Measurements from ENCODE around the gene PCBP3.

DNA sequence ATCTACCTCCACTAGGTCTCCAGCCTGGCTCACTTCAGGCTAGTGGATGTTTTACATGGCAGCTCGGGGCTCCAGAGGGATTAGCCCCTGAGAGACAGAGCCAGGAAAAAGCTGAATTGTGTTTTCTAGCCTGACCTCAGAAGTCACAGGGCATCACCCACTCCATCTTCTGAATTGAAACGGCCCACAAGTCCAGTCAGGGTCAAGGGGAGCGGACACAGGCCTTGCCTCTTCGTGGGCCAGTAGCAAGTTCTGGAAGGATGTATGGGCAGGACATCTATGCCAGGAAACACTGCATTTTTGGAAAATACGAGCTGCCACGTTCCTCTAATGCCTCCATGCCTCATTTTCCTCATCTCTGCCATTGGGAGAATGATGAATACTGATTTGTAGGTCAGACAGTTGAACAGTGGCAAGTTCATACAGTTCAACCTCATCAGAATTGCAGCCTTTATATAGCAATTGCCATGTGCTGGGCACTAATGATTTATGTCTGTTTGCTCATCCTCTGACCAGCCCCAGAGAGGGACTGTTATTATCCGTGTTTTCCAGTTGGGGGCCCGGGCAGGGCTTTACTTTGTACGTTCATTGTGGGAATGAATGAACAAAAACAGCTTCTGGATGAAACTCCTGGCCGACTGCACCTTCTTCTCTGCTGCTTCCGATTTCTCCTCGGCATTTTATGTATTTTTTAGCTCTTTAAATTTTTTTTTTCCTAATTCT is 23.2 kb upstream of the PCBP3 start:
- TF ChIP-seq, protein P1, sequence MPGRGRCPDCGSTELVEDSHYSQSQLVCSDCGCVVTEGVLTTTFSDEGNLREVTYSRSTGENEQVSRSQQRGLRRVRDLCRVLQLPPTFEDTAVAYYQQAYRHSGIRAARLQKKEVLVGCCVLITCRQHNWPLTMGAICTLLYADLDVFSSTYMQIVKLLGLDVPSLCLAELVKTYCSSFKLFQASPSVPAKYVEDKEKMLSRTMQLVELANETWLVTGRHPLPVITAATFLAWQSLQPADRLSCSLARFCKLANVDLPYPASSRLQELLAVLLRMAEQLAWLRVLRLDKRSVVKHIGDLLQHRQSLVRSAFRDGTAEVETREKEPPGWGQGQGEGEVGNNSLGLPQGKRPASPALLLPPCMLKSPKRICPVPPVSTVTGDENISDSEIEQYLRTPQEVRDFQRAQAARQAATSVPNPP (CRISPR knock-in tag; IDR thresholded peaks at IDR 0.05): no peak
- TF ChIP-seq, protein P2, sequence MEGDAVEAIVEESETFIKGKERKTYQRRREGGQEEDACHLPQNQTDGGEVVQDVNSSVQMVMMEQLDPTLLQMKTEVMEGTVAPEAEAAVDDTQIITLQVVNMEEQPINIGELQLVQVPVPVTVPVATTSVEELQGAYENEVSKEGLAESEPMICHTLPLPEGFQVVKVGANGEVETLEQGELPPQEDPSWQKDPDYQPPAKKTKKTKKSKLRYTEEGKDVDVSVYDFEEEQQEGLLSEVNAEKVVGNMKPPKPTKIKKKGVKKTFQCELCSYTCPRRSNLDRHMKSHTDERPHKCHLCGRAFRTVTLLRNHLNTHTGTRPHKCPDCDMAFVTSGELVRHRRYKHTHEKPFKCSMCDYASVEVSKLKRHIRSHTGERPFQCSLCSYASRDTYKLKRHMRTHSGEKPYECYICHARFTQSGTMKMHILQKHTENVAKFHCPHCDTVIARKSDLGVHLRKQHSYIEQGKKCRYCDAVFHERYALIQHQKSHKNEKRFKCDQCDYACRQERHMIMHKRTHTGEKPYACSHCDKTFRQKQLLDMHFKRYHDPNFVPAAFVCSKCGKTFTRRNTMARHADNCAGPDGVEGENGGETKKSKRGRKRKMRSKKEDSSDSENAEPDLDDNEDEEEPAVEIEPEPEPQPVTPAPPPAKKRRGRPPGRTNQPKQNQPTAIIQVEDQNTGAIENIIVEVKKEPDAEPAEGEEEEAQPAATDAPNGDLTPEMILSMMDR (CRISPR knock-in tag; IDR thresholded peaks at IDR 0.05): no peak
- TF ChIP-seq, protein P3, sequence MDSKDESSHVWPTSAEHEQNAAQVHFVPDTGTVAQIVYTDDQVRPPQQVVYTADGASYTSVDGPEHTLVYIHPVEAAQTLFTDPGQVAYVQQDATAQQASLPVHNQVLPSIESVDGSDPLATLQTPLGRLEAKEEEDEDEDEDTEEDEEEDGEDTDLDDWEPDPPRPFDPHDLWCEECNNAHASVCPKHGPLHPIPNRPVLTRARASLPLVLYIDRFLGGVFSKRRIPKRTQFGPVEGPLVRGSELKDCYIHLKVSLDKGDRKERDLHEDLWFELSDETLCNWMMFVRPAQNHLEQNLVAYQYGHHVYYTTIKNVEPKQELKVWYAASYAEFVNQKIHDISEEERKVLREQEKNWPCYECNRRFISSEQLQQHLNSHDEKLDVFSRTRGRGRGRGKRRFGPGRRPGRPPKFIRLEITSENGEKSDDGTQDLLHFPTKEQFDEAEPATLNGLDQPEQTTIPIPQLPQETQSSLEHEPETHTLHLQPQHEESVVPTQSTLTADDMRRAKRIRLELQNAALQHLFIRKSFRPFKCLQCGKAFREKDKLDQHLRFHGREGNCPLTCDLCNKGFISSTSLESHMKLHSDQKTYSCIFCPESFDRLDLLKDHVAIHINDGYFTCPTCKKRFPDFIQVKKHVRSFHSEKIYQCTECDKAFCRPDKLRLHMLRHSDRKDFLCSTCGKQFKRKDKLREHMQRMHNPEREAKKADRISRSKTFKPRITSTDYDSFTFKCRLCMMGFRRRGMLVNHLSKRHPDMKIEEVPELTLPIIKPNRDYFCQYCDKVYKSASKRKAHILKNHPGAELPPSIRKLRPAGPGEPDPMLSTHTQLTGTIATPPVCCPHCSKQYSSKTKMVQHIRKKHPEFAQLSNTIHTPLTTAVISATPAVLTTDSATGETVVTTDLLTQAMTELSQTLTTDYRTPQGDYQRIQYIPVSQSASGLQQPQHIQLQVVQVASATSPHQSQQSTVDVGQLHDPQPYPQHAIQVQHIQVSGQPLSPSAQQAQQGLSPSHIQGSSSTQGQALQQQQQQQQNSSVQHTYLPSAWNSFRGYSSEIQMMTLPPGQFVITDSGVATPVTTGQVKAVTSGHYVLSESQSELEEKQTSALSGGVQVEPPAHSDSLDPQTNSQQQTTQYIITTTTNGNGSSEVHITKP (CRISPR knock-in tag; IDR thresholded peaks at IDR 0.05; ENCODE audit: low read depth): no peak
- TF ChIP-seq PHF20 (CRISPR knock-in tag; IDR thresholded peaks at IDR 0.05): no peak
- TF ChIP-seq, protein P4, sequence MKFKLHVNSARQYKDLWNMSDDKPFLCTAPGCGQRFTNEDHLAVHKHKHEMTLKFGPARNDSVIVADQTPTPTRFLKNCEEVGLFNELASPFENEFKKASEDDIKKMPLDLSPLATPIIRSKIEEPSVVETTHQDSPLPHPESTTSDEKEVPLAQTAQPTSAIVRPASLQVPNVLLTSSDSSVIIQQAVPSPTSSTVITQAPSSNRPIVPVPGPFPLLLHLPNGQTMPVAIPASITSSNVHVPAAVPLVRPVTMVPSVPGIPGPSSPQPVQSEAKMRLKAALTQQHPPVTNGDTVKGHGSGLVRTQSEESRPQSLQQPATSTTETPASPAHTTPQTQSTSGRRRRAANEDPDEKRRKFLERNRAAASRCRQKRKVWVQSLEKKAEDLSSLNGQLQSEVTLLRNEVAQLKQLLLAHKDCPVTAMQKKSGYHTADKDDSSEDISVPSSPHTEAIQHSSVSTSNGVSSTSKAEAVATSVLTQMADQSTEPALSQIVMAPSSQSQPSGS (CRISPR knock-in tag; IDR thresholded peaks at IDR 0.05): no peak
- TF ChIP-seq, protein P5, sequence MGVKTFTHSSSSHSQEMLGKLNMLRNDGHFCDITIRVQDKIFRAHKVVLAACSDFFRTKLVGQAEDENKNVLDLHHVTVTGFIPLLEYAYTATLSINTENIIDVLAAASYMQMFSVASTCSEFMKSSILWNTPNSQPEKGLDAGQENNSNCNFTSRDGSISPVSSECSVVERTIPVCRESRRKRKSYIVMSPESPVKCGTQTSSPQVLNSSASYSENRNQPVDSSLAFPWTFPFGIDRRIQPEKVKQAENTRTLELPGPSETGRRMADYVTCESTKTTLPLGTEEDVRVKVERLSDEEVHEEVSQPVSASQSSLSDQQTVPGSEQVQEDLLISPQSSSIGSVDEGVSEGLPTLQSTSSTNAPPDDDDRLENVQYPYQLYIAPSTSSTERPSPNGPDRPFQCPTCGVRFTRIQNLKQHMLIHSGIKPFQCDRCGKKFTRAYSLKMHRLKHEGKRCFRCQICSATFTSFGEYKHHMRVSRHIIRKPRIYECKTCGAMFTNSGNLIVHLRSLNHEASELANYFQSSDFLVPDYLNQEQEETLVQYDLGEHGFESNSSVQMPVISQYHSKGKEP (CRISPR knock-in tag; IDR thresholded peaks at IDR 0.05): no peak
- TF ChIP-seq HNRNPH1 (optimal IDR thresholded peaks at IDR 0.05; ENCODE audit: low read depth, low read length): no peak
- TF ChIP-seq ZNF121 (CRISPR knock-in tag; IDR thresholded peaks at IDR 0.05): no peak
- TF ChIP-seq ZNF20 (CRISPR knock-in tag; IDR thresholded peaks at IDR 0.05): no peak
- TF ChIP-seq POLR2G (IDR thresholded peaks at IDR 0.05; ENCODE audit: low read depth, low read length): no peak
- no peak for TF ChIP-seq KLF6 (CRISPR knock-in tag; IDR thresholded peaks at IDR 0.05)
- TF ChIP-seq, protein P6, sequence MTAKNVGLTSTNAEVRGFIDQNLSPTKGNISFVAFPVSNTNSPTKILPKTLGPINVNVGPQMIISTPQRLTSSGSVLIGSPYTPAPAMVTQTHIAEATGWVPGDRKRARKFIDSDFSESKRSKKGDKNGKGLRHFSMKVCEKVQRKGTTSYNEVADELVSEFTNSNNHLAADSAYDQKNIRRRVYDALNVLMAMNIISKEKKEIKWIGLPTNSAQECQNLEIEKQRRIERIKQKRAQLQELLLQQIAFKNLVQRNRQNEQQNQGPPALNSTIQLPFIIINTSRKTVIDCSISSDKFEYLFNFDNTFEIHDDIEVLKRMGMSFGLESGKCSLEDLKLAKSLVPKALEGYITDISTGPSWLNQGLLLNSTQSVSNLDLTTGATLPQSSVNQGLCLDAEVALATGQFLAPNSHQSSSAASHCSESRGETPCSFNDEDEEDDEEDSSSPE (CRISPR knock-in tag; IDR thresholded peaks at IDR 0.05): no peak
- no peak for TF ChIP-seq HCFC1 (IDR thresholded peaks at IDR 0.05; ENCODE audit: low read depth, low read length)
- no peak for TF ChIP-seq KAT7 (CRISPR knock-in tag; IDR thresholded peaks at IDR 0.05; ENCODE audit: borderline replicate concordance)

All from HepG2 (cell line).